HepG2 (cell line): ENCODE data around the gene SCN8A. TPM values are rescaled to one million over a fixed set of nuclear protein-coding genes. Genes with fewer than 3 reads are reported as not detected.

Source experiments
- ATAC-seq: fragments of 200-7000 bp; cut with Tn5 transposase; 3 replicates; pipeline ENCODE4 v1.9.1; 2020; ENCODE audit warnings: mild to moderate bottlenecking, moderate library complexity
- BruUV-seq: library from RNA; stranded (reverse); fragments of 400-500 nt; replicated peaks from 2 replicates; lab custom pipeline; 2021; lab: Mats Ljungman, UMichigan
- CTCF ChIA-PET: fragments of 300-600 bp; formaldehyde crosslinking; extraction: SDS; loops from one replicate; lab custom pipeline; 2021; ENCODE audit warnings: low total read pairs, inconsistent platforms, low intra/inter-chr PET ratio; lab: Yijun Ruan, JAX
- POLR2A ChIA-PET: fragments of 350-600 bp; sonication (Branson Sonifier 250); formaldehyde crosslinking; loops from one replicate; lab custom pipeline; 2020; ENCODE audit warnings: antibody characterized with exemption, inconsistent platforms; lab: Yijun Ruan, JAX
- DNase-seq: peaks from one replicate; pipeline ENCODE4 v3.0.0-alpha.2; 2015; ENCODE audit warnings: low spot score
- FAIRE-seq: peaks from 3 replicates; lab custom pipeline; 2011; peaks lifted over from hg19 to GRCh38; lab: Jason Lieb, UNC
- H2AFZ ChIP-seq: one replicate; pipeline ENCODE4 v1.6.1; 2011; ENCODE audit warnings: low read length, inconsistent platforms
- H3K27ac ChIP-seq: fragments of 300-600 bp; 3 replicates; pipeline ENCODE4 v1.8.0; 2011; ENCODE audit warnings: mixed run types, mild to moderate bottlenecking, mixed read lengths, low read length, inconsistent platforms; ENCODE audit not compliant: insufficient read depth; ENCODE audit errors: extremely low read length
- H3K27me3 ChIP-seq, 2 experiments: fragments of 200-600 bp in 1 of 2; 2 replicates in 1 of 2; 3 replicates in 1 of 2; pipeline versions ENCODE4 v1.6.0 to v1.8.0; 2011; ENCODE audit warnings: low read length in 2 of 2, mild to moderate bottlenecking in 2 of 2, moderate library complexity in 2 of 2, inconsistent platforms in 1 of 2; ENCODE audit not compliant: insufficient read depth in 2 of 2, control insufficient read depth in 1 of 2
- H3K36me3 ChIP-seq, 2 experiments: fragments of 200-600 bp in 1 of 2; replicated peaks in 1 of 2; 2 replicates in 1 of 2; 3 replicates in 1 of 2; pipeline versions ENCODE4 v1.5.1 to v1.8.0; 2011; ENCODE audit warnings: low read length in 2 of 2, inconsistent platforms in 1 of 2; ENCODE audit not compliant: insufficient read depth in 2 of 2, control insufficient read depth in 1 of 2
- H3K4me1 ChIP-seq: 2 replicates; pipeline ENCODE4 v1.5.1; 2012; ENCODE audit warnings: low read length, inconsistent platforms; ENCODE audit not compliant: insufficient read depth
- H3K4me2 ChIP-seq: 2 replicates; pipeline ENCODE4 v1.6.0; 2011; ENCODE audit warnings: low read depth, low read length, inconsistent platforms
- H3K4me3 ChIP-seq, 3 experiments: fragments of 200-600 bp in 1 of 3; sonication (generic), shearing (Covaris generic) in 1 of 3; replicated peaks in 1 of 3; 2 replicates each; pipeline ENCODE4 v1.5.1; 2011 to 2016; ENCODE audit warnings: low read length in 3 of 3, inconsistent platforms in 2 of 3, low read depth in 2 of 3, mild to moderate bottlenecking in 2 of 3, control low read depth in 1 of 3, mixed read lengths in 1 of 3; ENCODE audit not compliant: insufficient read depth in 1 of 3
- H3K79me2 ChIP-seq: one replicate; pipeline ENCODE4 v1.6.1; 2011; ENCODE audit warnings: low read length, inconsistent platforms; ENCODE audit not compliant: insufficient read depth
- H3K9ac ChIP-seq: 2 replicates; pipeline ENCODE4 v1.6.0; 2011; ENCODE audit warnings: mild to moderate bottlenecking, low read depth, low read length, inconsistent platforms; ENCODE audit not compliant: insufficient read depth
- H3K9me3 ChIP-seq: 2 replicates; pipeline ENCODE4 v1.5.1; 2012; ENCODE audit warnings: mild to moderate bottlenecking, low read length
- H4K20me1 ChIP-seq: 2 replicates; pipeline ENCODE4 v1.6.0; 2011; ENCODE audit warnings: inconsistent platforms, mild to moderate bottlenecking, low read length, moderate library complexity; ENCODE audit not compliant: insufficient read depth
- KDM6A ChIP-seq: IDR thresholded peaks from 2 replicates; pipeline ENCODE4 v1.6.1; 2016; ENCODE audit warnings: low read depth
- MTA3 ChIP-seq: sonication (generic); formaldehyde crosslinking; IDR thresholded peaks from 2 replicates; pipeline ENCODE4 v1.4.0; 2020; ENCODE audit warnings: missing genetic modification reagents
- YY1 ChIP-seq: IDR thresholded peaks from 2 replicates; pipeline ENCODE4 v1.6.1; 2011; ENCODE audit warnings: low read length, low read depth, moderate library complexity, mild to moderate bottlenecking; ENCODE audit not compliant: insufficient read depth, insufficient replicate concordance
- ZFP36L2 ChIP-seq: sonication (generic); formaldehyde crosslinking; IDR thresholded peaks from 2 replicates; pipeline ENCODE4 v1.4.0; 2020; ENCODE audit warnings: missing genetic modification reagents
- ZIK1 ChIP-seq: sonication (generic); formaldehyde crosslinking; IDR thresholded peaks from 2 replicates; pipeline ENCODE4 v1.5.0; 2020; ENCODE audit warnings: mild to moderate bottlenecking, low read depth, missing genetic modification reagents, borderline replicate concordance
- WGBS: methylation state at CpG from one replicate; pipeline ENCODE4 v1.1.6; 2017; ENCODE audit warnings: low lambda C conversion rate; 5-methylcytosine and 5-hydroxymethylcytosine counted together
- in situ Hi-C: cut with HindIII; loops from 2 replicates; pipeline ENCODE4 v1.10.0; 2017; ENCODE audit warnings: low pct_unique_long_range_greater_than_20kb; ENCODE audit not compliant: extremely low pct_ligation_motif_present
- intact Hi-C: fragments of 100-400 bp; cut with micrococcal nuclease; formaldehyde crosslinking; loops from one replicate; pipeline ENCODE4 v1.10.0; 2022; ENCODE audit not compliant: unreplicated experiment
- polyA plus RNA-seq, 8 experiments: library from polyadenylated mRNA; depleted of rRNA in 3 of 8; stranded (reverse) in 7 of 8; unstranded in 1 of 8; fragments of >200 nt; fragmentation: Illumina TruSeq in 4 of 8; extraction: Trizol in 4 of 8; gene quantifications; 2 replicates each; pipeline versions ENCODE4 v1.2.1 to v1.2.3, GENCODE V29; 2011 to 2016; ENCODE audit warnings: low read depth in 4 of 8, missing spikeins in 1 of 8, mixed read lengths in 1 of 8; ENCODE audit not compliant: insufficient read depth in 1 of 8
- total RNA-seq, 5 experiments: library from RNA; depleted of rRNA; stranded (reverse); fragments of >200 nt; fragmentation: Illumina TruSeq; extraction: Trizol; gene quantifications; 2 replicates each; pipeline ENCODE4 v1.2.3, GENCODE V29; 2016; ENCODE audit warnings: low read depth in 1 of 5
- TF ChIP-seq, protein P1 (sequence below): sonication (generic); formaldehyde crosslinking; IDR thresholded peaks from 2 replicates; pipeline ENCODE4 v1.8.0; 2022; ENCODE audit warnings: missing genetic modification reagents, mild to moderate bottlenecking, borderline replicate concordance
- TF ChIP-seq, protein P2 (sequence below): sonication (generic); formaldehyde crosslinking; IDR thresholded peaks from 2 replicates; pipeline ENCODE4 v1.4.0; 2020; ENCODE audit warnings: mild to moderate bottlenecking, missing genetic modification reagents
- TF ChIP-seq, protein P3 (sequence below): IDR thresholded peaks from 2 replicates; pipeline ENCODE4 v1.6.1; 2016; ENCODE audit warnings: control low read depth

The SCN8A gene
- total and polyA plus RNA-seq, 2 of the 13 experiments (the other 11 are each of a cell fraction or from before 2014, with no cell fraction given) = 0.57 to 1.4 TPM

DNA sequence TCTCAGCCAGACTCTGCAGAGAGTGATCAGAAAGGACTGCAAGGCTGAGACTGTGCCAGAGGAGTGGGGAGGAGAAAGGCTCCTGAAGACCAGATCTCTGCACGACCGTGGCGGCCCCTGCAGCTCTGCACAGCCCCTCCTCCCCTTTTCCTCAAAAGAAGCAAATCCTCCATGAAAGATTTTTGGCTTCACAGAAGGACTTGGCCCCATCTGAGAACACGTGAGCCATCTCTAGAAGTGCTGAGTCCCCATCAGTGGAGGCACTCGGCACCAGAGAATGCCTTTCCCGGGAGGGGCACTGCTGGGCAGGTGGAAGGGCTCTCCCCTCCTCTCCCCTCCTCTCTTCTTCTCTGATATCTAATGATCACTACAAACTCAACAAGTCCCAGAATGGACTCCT, 250.7 kb downstream of the SCN8A start:
- FAIRE-seq (no peak), DNase-seq (no peak), ATAC-seq (no peak)
- WGBS = 78% methylated on average over 6 of the region's 6 CpGs
- Histone ChIP-seq H3K4me3 (no peak overlapping the region), H3K4me1 (peaks cover 26% of the 10 kb centered on the region), H3K9ac (no peak overlapping the region), H4K20me1 (no peaks in the 10 kb centered on the region), H3K36me3 (no peaks in the 10 kb centered on the region), H2AFZ (no peak overlapping the region), H3K27ac (no peak overlapping the region), H3K27me3 (peaks cover 0 to 6% of the 10 kb centered on the region in 2 experiments; a peak in 1 of 5 replicates), H3K4me2 (no peak overlapping the region), H3K9me3 (no peaks in the 10 kb centered on the region), H3K79me2 (no peaks in the 10 kb centered on the region)
- in situ Hi-C loops (no loop called here), intact Hi-C loops (no loop called here)
- BruUV-seq = no TSS peak
- TF ChIP-seq, protein P1, sequence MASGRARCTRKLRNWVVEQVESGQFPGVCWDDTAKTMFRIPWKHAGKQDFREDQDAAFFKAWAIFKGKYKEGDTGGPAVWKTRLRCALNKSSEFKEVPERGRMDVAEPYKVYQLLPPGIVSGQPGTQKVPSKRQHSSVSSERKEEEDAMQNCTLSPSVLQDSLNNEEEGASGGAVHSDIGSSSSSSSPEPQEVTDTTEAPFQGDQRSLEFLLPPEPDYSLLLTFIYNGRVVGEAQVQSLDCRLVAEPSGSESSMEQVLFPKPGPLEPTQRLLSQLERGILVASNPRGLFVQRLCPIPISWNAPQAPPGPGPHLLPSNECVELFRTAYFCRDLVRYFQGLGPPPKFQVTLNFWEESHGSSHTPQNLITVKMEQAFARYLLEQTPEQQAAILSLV (CRISPR knock-in tag) = no peak
- TF ChIP-seq MTA3 = no peak
- TF ChIP-seq ZFP36L2 (CRISPR knock-in tag) = no peak
- TF ChIP-seq, protein P2, sequence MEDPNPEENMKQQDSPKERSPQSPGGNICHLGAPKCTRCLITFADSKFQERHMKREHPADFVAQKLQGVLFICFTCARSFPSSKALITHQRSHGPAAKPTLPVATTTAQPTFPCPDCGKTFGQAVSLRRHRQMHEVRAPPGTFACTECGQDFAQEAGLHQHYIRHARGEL (CRISPR knock-in tag) = no peak
- TF ChIP-seq KDM6A (CRISPR knock-in tag) = no peak
- TF ChIP-seq, protein P3, sequence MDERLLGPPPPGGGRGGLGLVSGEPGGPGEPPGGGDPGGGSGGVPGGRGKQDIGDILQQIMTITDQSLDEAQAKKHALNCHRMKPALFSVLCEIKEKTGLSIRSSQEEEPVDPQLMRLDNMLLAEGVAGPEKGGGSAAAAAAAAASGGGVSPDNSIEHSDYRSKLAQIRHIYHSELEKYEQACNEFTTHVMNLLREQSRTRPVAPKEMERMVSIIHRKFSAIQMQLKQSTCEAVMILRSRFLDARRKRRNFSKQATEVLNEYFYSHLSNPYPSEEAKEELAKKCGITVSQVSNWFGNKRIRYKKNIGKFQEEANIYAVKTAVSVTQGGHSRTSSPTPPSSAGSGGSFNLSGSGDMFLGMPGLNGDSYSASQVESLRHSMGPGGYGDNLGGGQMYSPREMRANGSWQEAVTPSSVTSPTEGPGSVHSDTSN (CRISPR knock-in tag) = no peak
- TF ChIP-seq ZIK1 (CRISPR knock-in tag) = no peak
- no peak for TF ChIP-seq YY1
- ChIA-PET POLR2A (no interaction called here), CTCF (no interaction called here)
